HCT116 (cell line): Measurements from ENCODE around the gene ZNF227.

ENCODE experiments used
- ELF1 ChIP-seq: IDR thresholded peaks from 2 replicates; pipeline ENCODE4 v1.6.1; 2012; ENCODE audit warnings: low read depth, borderline replicate concordance
- EZH2 ChIP-seq: fragments of 200-600 bp; sonication (generic); IDR thresholded peaks from 2 replicates; pipeline ENCODE4 v1.6.1; 2017; ENCODE audit warnings: antibody characterized with exemption, mixed run types
- JUND ChIP-seq: IDR thresholded peaks from 2 replicates; pipeline ENCODE4 v1.6.1; 2012
- MAX ChIP-seq: IDR thresholded peaks from 2 replicates; pipeline ENCODE4 v1.6.1; 2012
- POLR2A ChIP-seq: IDR thresholded peaks from 2 replicates; pipeline ENCODE4 v1.7.0; 2011; ENCODE audit warnings: borderline replicate concordance; ENCODE audit not compliant: insufficient read depth, insufficient read length; ENCODE audit errors: extremely low read depth
- POLR2AphosphoS5 ChIP-seq: IDR thresholded peaks from 2 replicates; pipeline ENCODE4 v1.6.1; 2011; ENCODE audit warnings: mild to moderate bottlenecking, low read depth, low read length, moderate library complexity
- REST ChIP-seq: IDR thresholded peaks from 2 replicates; pipeline ENCODE4 v1.6.1; 2012; ENCODE audit warnings: low read depth
- SIN3A ChIP-seq: IDR thresholded peaks from 2 replicates; pipeline ENCODE4 v1.6.1; 2012; ENCODE audit warnings: low read depth
- YY1 ChIP-seq: IDR thresholded peaks from 2 replicates; pipeline ENCODE4 v1.6.1; 2011; ENCODE audit warnings: low read length, low read depth, moderate library complexity, mild to moderate bottlenecking; ENCODE audit not compliant: insufficient replicate concordance; ENCODE audit errors: extremely low read depth
- ZFX ChIP-seq: fragments of 450-650 bp; IDR thresholded peaks from 2 replicates; pipeline ENCODE4 v1.6.1; 2017
- ZNF274 ChIP-seq: fragments of 200-500 bp; sonication (Bioruptor generic); IDR thresholded peaks from 2 replicates; pipeline ENCODE4 v1.6.1; 2014; ENCODE audit warnings: mild to moderate bottlenecking, low read depth, low read length, inconsistent platforms
- TF ChIP-seq, protein P1 (sequence below), 3 experiments: fragments of 200-600 bp in 1 of 3; sonication (generic) in 1 of 3; IDR thresholded peaks in 2 of 3; conservative IDR thresholded peaks in 1 of 3; 2 replicates each; pipeline ENCODE4 v1.5.1; 2012 to 2017; ENCODE audit warnings: low read depth in 2 of 3, low read length in 2 of 3, antibody characterized with exemption in 1 of 3, borderline replicate concordance in 1 of 3, control low read depth in 1 of 3, mild to moderate bottlenecking in 1 of 3, mixed read lengths in 1 of 3, mixed run types in 1 of 3, moderate library complexity in 1 of 3; ENCODE audit not compliant: insufficient read depth in 1 of 3

- no peak for TF ChIP-seq SIN3A
- no peak for TF ChIP-seq ELF1
- TF ChIP-seq, protein P1, sequence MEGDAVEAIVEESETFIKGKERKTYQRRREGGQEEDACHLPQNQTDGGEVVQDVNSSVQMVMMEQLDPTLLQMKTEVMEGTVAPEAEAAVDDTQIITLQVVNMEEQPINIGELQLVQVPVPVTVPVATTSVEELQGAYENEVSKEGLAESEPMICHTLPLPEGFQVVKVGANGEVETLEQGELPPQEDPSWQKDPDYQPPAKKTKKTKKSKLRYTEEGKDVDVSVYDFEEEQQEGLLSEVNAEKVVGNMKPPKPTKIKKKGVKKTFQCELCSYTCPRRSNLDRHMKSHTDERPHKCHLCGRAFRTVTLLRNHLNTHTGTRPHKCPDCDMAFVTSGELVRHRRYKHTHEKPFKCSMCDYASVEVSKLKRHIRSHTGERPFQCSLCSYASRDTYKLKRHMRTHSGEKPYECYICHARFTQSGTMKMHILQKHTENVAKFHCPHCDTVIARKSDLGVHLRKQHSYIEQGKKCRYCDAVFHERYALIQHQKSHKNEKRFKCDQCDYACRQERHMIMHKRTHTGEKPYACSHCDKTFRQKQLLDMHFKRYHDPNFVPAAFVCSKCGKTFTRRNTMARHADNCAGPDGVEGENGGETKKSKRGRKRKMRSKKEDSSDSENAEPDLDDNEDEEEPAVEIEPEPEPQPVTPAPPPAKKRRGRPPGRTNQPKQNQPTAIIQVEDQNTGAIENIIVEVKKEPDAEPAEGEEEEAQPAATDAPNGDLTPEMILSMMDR (IDR thresholded peaks at IDR 0.05 in 2 of 3, conservative IDR thresholded peaks at IDR 0.05 in 1 of 3; ENCODE audit: borderline replicate concordance in 1 of 3, insufficient read depth in 1 of 3, low read depth in 2 of 3, low read length in 2 of 3), result no peak
- TF ChIP-seq JUND, result no peak
- TF ChIP-seq POLR2AphosphoS5, result no peak
- TF ChIP-seq ZFX, result no peak
- TF ChIP-seq POLR2A, result no peak
- no peak for TF ChIP-seq ZNF274
- TF ChIP-seq YY1, result no peak
- no peak for TF ChIP-seq EZH2
- TF ChIP-seq REST, result no peak
- TF ChIP-seq MAX, result no peak
Observed at GRCh38 chr19:44202974-44203373, 9.4 kb upstream of the ZNF227 start.
